Pancreas (tissue), 10 donors: ENCODE results near the gene MESD. TPM values are rescaled to one million over a fixed set of nuclear protein-coding genes. Genes with fewer than 3 reads are reported as not detected.
A peak's percentile ranks its signal among the peaks of the same experiment; 100 is the strongest.

Source experiments
- ATAC-seq, 4 donors: fragments of 200-7000 bp; cut with Tn5 transposase; one replicate each; pipeline versions ENCODE4 v1.8.0 to v1.9.1; 2020; ENCODE audit warnings: mild to moderate bottlenecking in 4 of 4, moderate library complexity in 4 of 4
- DNase-seq, 6 donors: peaks; one replicate each; pipeline ENCODE4 v3.0.0-alpha.2; 2020
- FAIRE-seq: peaks from 2 replicates; lab custom pipeline; 2012; peaks lifted over from hg19 to GRCh38; lab: Jason Lieb, UNC
- H3K27ac ChIP-seq, 4 donors: fragments of 200-600 bp; sonication (generic); 1 replicate in 3 of 4; 2 replicates in 1 of 4; pipeline versions ENCODE4 v1.5.0 to v1.8.0; 2020
- H3K27me3 ChIP-seq, 4 donors: fragments of 200-600 bp; one replicate each; pipeline ENCODE4 v1.8.0; 2021
- H3K36me3 ChIP-seq, 3 donors: fragments of 200-600 bp; sonication (generic) in 1 of 3; one replicate each; pipeline versions ENCODE4 v1.5.0 to v1.8.0; 2020 to 2021
- H3K4me1 ChIP-seq, 3 donors: fragments of 200-600 bp; one replicate each; pipeline ENCODE4 v1.8.0; 2021
- H3K4me3 ChIP-seq, 4 donors: fragments of 200-600 bp; sonication (generic) in 2 of 4; one replicate each; pipeline versions ENCODE4 v1.5.0 to v1.8.0; 2020 to 2021
- H3K9me3 ChIP-seq, 4 donors: fragments of 200-600 bp; one replicate each; pipeline ENCODE4 v1.8.0; 2021
- CTCF ChIP-seq, 4 donors: fragments of 200-600 bp; sonication (generic) in 3 of 4; IDR thresholded peaks; one replicate each; pipeline versions ENCODE4 v1.5.0 to v1.8.0; 2021; ENCODE audit warnings: antibody characterized with exemption in 4 of 4
- WGBS, 2 donors: extraction: QIAGEN DNeasy Blood & Tissue Kit; methylation state at CpG; one replicate each; pipeline ENCODE4 v1.1.7; 2013; 5-methylcytosine and 5-hydroxymethylcytosine counted together
- intact Hi-C, 3 donors: fragments of 100-400 bp; cut with DNase I; formaldehyde crosslinking; loops; one replicate each; pipeline versions ENCODE4 v1.11.1 to v1.14.2; 2022
- polyA plus RNA-seq, 2 donors: library from polyadenylated mRNA; stranded (reverse); fragments of 200-250 nt; gene quantifications; one replicate each; pipeline ENCODE4 v1.2.3, GENCODE V29; 2013
- total RNA-seq, 6 donors: library from RNA; stranded (reverse); fragmentation: NEBNext Ultra II Directional in 4 of 6; extraction: Animal tissue kit (Norgen Biotek cat#: 25700) in 4 of 6; gene quantifications; one replicate each; pipeline versions ENCODE4 v1.2.1 to v1.2.4, GENCODE V29; 2021 to 2023
- donor health status: healthy with polysubstance abuse.
- donor health status: DM: no; HTN: no; CAD: no; lungs with moderate emphysema.
- donor health status: DM: no; HTN: no; CAD: no.
- donor health status: control.
- donor health status: control.
- donor health status: Bipolar disorder and iron deficiency.
- donor health status: DM: yes; HTN: yes; CAD: no.
- donor health status: DM: no; HTN: no; CAD: no.
- donor health status: DM: no; HTN: no; CAD: no.
- donor health status: DM: yes; HTN: yes; CAD: no.

MESD gene
- total and polyA plus RNA-seq, 8 donors, result 10.5 to 18.5 (median 13.1) TPM

- no peak for FAIRE-seq
- no peaks in the 10 kb centered on the region for H3K27me3 ChIP-seq
- intact Hi-C loops, result no loop called here
- DNase-seq, result peak in 1 of 6 donors; percentile 33
- no peak for TF ChIP-seq CTCF (IDR thresholded peaks at IDR 0.05)
- H3K27ac ChIP-seq, result no peak overlapping the region
- no peaks in the 10 kb centered on the region for H3K4me1 ChIP-seq
- 89 to 92% methylated on average over 16 of the region's 16 CpGs for WGBS, 2 donors
- H3K36me3 ChIP-seq, result peaks cover 0 to 3% (median 0%) of the 10 kb centered on the region in 3 donors
- no peaks in the 10 kb centered on the region for H3K9me3 ChIP-seq
- ATAC-seq, result peak in 3 of 4 donors; percentile 37 to 70 (median 37)
- H3K4me3 ChIP-seq, result no peak overlapping the region
These were observed 46.7 kb downstream of the MESD start for GRCh38 chr15:80942746-80943565.

- FAIRE-seq (no peak), ATAC-seq (no peak), DNase-seq (peak in 1 of 6 donors; percentile 28)
- no peaks in the 10 kb centered on the region for H3K27me3 ChIP-seq
- no peak overlapping the region for H3K27ac ChIP-seq
- H3K4me3 ChIP-seq, result no peak overlapping the region
- intact Hi-C loops, result no loop called here
- no peaks in the 10 kb centered on the region for H3K9me3 ChIP-seq
- TF ChIP-seq CTCF (IDR thresholded peaks at IDR 0.05), result no peak
- H3K36me3 ChIP-seq, result no peaks in the 10 kb centered on the region
- no peaks in the 10 kb centered on the region for H3K4me1 ChIP-seq
- 81% methylated on average over 7 of the region's 7 CpGs for WGBS, 2 donors
These were observed 47.4 kb downstream of the MESD start for GRCh38 chr15:80942266-80942665.

- WGBS, 2 donors, result 92 to 95% methylated on average over 6 of the region's 6 CpGs
- Histone ChIP-seq H3K4me3 (no peak overlapping the region), H3K36me3 (no peaks in the 10 kb centered on the region), H3K4me1 (no peaks in the 10 kb centered on the region), H3K27ac (no peak overlapping the region), H3K9me3 (no peaks in the 10 kb centered on the region), H3K27me3 (no peaks in the 10 kb centered on the region)
- intact Hi-C loops, result no loop called here
- ATAC-seq (no peak), DNase-seq (no peak), FAIRE-seq (no peak)
- TF ChIP-seq CTCF (IDR thresholded peaks at IDR 0.05), result no peak
These were observed 48.8 kb downstream of the MESD start for GRCh38 chr15:80940851-80941250.

- Histone ChIP-seq H3K27me3 (no peaks in the 10 kb centered on the region), H3K27ac (no peak overlapping the region), H3K4me1 (no peaks in the 10 kb centered on the region), H3K4me3 (no peak overlapping the region), H3K36me3 (no peaks in the 10 kb centered on the region), H3K9me3 (no peaks in the 10 kb centered on the region)
- FAIRE-seq, result no peak
- WGBS, 2 donors, result 96% methylated on average over 4 of the region's 4 CpGs
- DNase-seq, result peak in 1 of 6 donors; percentile 22
- TF ChIP-seq CTCF (IDR thresholded peaks at IDR 0.05), result no peak
- no peak for ATAC-seq
- intact Hi-C loops, result no loop called here
These were observed 49.3 kb downstream of the MESD start for GRCh38 chr15:80940331-80940730.

GRCh38 chr15:80939216-80939615 lies 50.4 kb downstream of the MESD start:
- H3K36me3 ChIP-seq, result no peaks in the 10 kb centered on the region
- H3K4me1 ChIP-seq, result no peaks in the 10 kb centered on the region
- no peak for TF ChIP-seq CTCF (IDR thresholded peaks at IDR 0.05)
- WGBS, 2 donors, result 94 to 100% methylated on average over 3 of the region's 3 CpGs
- FAIRE-seq (no peak), ATAC-seq (no peak), DNase-seq (no peak)
- no peaks in the 10 kb centered on the region for H3K27me3 ChIP-seq
- intact Hi-C loops, result no loop called here
- no peak overlapping the region for H3K4me3 ChIP-seq
- no peak overlapping the region for H3K27ac ChIP-seq
- no peaks in the 10 kb centered on the region for H3K9me3 ChIP-seq
